Upper lobe of right lung (tissue), 1 donor: Measurements from ENCODE around the gene GTPBP4. TPM values are rescaled to one million over a fixed set of nuclear protein-coding genes. Genes with fewer than 3 reads are reported as not detected.

Experiments used
- ATAC-seq: fragments of 200-7000 bp; cut with Tn5 transposase; one replicate; pipeline ENCODE4 v1.9.1; 2020; ENCODE audit warnings: mild to moderate bottlenecking, moderate library complexity
- DNase-seq: peaks from one replicate; pipeline ENCODE4 v3.0.0-alpha.2; 2020
- H3K27ac ChIP-seq: fragments of 200-600 bp; one replicate; pipeline ENCODE4 v1.8.0; 2022
- H3K27me3 ChIP-seq: fragments of 200-600 bp; one replicate; pipeline ENCODE4 v1.8.0; 2022; ENCODE audit warnings: mild to moderate bottlenecking
- H3K36me3 ChIP-seq: fragments of 200-600 bp; one replicate; pipeline ENCODE4 v1.8.0; 2022
- H3K4me1 ChIP-seq: fragments of 200-600 bp; one replicate; pipeline ENCODE4 v1.8.0; 2022
- H3K4me3 ChIP-seq: fragments of 200-600 bp; one replicate; pipeline ENCODE4 v1.8.0; 2022; ENCODE audit warnings: mild to moderate bottlenecking
- H3K9me3 ChIP-seq: fragments of 200-600 bp; one replicate; pipeline ENCODE4 v1.8.0; 2022
- CTCF ChIP-seq: fragments of 200-600 bp; IDR thresholded peaks from one replicate; pipeline ENCODE4 v1.8.0; 2022; ENCODE audit warnings: antibody characterized with exemption
- intact Hi-C: fragments of 100-400 bp; cut with DNase I; formaldehyde crosslinking; loops from one replicate; pipeline ENCODE4 v1.11.0; 2022
- total RNA-seq: library from RNA; stranded (reverse); fragmentation: NEBNext Ultra II Directional; extraction: Animal tissue kit (Norgen Biotek cat#: 25700); gene quantifications from one replicate; pipeline ENCODE4 v1.2.1, GENCODE V29; 2021
- donor health status: DM: no; HTN: yes; CAD: no; lungs with severe emphysema.

The GTPBP4 gene
- total RNA-seq, 1 donor from 2014 or later = 36.5 TPM

GRCh38 chr10:994836-995558 is 6.8 kb downstream of the GTPBP4 start:
- Histone ChIP-seq H3K36me3 (peaks cover 77% of the 10 kb centered on the region), H3K27ac (no peak overlapping the region), H3K4me1 (peaks cover 1% of the 10 kb centered on the region), H3K4me3 (no peak overlapping the region), H3K9me3 (no peaks in the 10 kb centered on the region), H3K27me3 (no peaks in the 10 kb centered on the region)
- no peak for DNase-seq
- no peak for ATAC-seq
- no peak for TF ChIP-seq CTCF
- intact Hi-C loops = no loop called here

- TF ChIP-seq CTCF = no peak
- H3K27me3 ChIP-seq = no peaks in the 10 kb centered on the region
- no peaks in the 10 kb centered on the region for H3K4me1 ChIP-seq
- intact Hi-C loops = no loop called here
- H3K27ac ChIP-seq = no peak overlapping the region
- no peaks in the 10 kb centered on the region for H3K9me3 ChIP-seq
- H3K36me3 ChIP-seq = peaks cover 82% of the 10 kb centered on the region
- no peak for ATAC-seq
- H3K4me3 ChIP-seq = no peak overlapping the region
- DNase-seq = no peak
These were observed 7.3 kb downstream of the GTPBP4 start for GRCh38 chr10:995559-995926.

- Histone ChIP-seq H3K4me1 (no peaks in the 10 kb centered on the region), H3K27me3 (no peaks in the 10 kb centered on the region), H3K36me3 (peaks cover 87% of the 10 kb centered on the region), H3K4me3 (no peak overlapping the region), H3K9me3 (no peaks in the 10 kb centered on the region), H3K27ac (no peak overlapping the region)
- DNase-seq (no peak), ATAC-seq (no peak)
- no peak for TF ChIP-seq CTCF
- intact Hi-C loops = no loop called here
These were observed 7.8 kb downstream of the GTPBP4 start for GRCh38 chr10:996031-996430.

- peaks cover 7% of the 10 kb centered on the region for H3K9me3 ChIP-seq
- intact Hi-C loops = no loop called here
- no peak for DNase-seq
These were observed 9.2 kb downstream of the GTPBP4 start for GRCh38 chr10:997266-998022.

GRCh38 chr10:1002425-1003006 is 14.3 kb downstream of the GTPBP4 start:
- H3K9me3 ChIP-seq = peaks cover 9% of the 10 kb centered on the region
- H3K27me3 ChIP-seq = no peaks in the 10 kb centered on the region
- H3K4me3 ChIP-seq = no peak overlapping the region
- TF ChIP-seq CTCF = no peak
- no peak for ATAC-seq
- peaks cover 99% of the 10 kb centered on the region for H3K36me3 ChIP-seq
- intact Hi-C loops = no loop called here
- H3K27ac ChIP-seq = no peak overlapping the region
- no peak for DNase-seq
- no peaks in the 10 kb centered on the region for H3K4me1 ChIP-seq

More at GRCh38 chr10:997266-998022, 9.2 kb downstream of the GTPBP4 start:
- no peak for TF ChIP-seq CTCF
- H3K27me3 ChIP-seq = no peaks in the 10 kb centered on the region
- H3K27ac ChIP-seq = no peak overlapping the region
- no peak overlapping the region for H3K4me3 ChIP-seq
- no peaks in the 10 kb centered on the region for H3K4me1 ChIP-seq
- H3K36me3 ChIP-seq = peaks cover 99% of the 10 kb centered on the region
- no peak for ATAC-seq
